ENCODE results near the gene DMXL2. TPM values are rescaled to one million over a fixed set of nuclear protein-coding genes. Genes with fewer than 3 reads are reported as not detected.
A peak's percentile ranks its signal among the peaks of the same experiment; 100 is the strongest.
"Not testable (repeated sequence)": the region's sequence is repeated elsewhere in the genome, so short reads cannot be mapped to it uniquely, and the experiment has no call there.

DMXL2 gene
- total and polyA plus RNA-seq, 2 experiments from 2014 or later = 6.1 to 61.1 TPM

DNA sequence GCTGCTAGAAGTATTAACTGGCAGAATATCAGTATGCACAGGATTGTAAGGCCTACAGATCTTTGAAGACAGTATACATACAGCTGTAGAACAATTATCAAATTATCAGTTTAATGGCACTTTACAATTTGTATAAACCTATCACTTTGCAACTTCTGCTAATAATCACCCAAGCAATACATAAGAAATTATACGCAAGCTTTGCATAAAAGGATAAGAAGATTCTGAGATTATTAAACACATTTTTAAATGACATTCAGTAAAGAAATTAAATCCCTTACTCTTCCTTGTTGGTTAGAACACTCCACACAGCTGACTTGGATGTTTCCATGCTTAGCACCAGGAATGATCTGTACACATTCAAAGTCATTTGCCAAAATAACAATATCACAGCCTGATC is 46.8 kb downstream of the DMXL2 start (continued):
- TF ChIP-seq NANOG (IDR thresholded peaks at IDR 0.05; ENCODE audit: borderline replicate concordance) = no peak
- TF ChIP-seq EZH2 (IDR thresholded peaks at IDR 0.05; ENCODE audit: low read depth, unreplicated experiment) = no peak
- no peak for TF ChIP-seq ZNF114 (CRISPR knock-in tag; IDR thresholded peaks at IDR 0.05)

DNA sequence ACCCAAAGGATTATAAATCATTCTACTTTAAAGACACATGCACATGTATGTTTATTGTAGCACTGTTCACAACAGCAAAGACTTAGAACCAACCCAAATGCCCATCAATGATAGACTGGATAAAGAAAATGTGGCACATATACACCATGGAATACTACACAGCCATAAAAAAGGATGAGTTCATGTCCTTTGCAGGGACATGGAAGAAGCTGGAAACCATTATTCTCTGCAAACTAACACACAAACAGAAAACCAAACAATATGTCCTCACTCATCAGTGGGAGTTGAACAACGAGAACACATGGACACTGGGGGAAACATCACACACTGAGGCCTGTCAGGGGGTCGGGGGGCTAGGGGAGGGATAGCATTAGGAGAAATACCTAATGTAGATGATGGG is 49.2 kb downstream of the DMXL2 start:
- not testable (repeated sequence) for H3K79me2 ChIP-seq (replicated peaks; ENCODE audit: insufficient read depth); H3K9me3 Mint-ChIP-seq; DNase-seq (ENCODE audit: low spot score); H3K27me3 ChIP-seq (ENCODE audit: insufficient read depth); H3K4me1 ChIP-seq (ENCODE audit: insufficient read depth); H3F3A ChIP-seq (replicated peaks; ENCODE audit: low read depth); H2AFZ ChIP-seq; H3K4me2 ChIP-seq; H3K36me3 Mint-ChIP-seq (ENCODE audit: low read depth); H3K4me3 ChIP-seq; H3K27ac ChIP-seq (ENCODE audit: low read depth); H4K20me1 ChIP-seq (replicated peaks; ENCODE audit: insufficient read depth); H3K27me3 Mint-ChIP-seq (ENCODE audit: insufficient read depth, low read depth, poor library complexity); H3K27ac Mint-ChIP-seq; ATAC-seq; H3K9me2 ChIP-seq (ENCODE audit: insufficient read depth); H3K36me3 ChIP-seq (ENCODE audit: insufficient read depth); H3K4me3 Mint-ChIP-seq
- peaks cover 12% of the 10 kb centered on the region; the same call in 1 of the 3 replicates for H3K4me1 Mint-ChIP-seq

DNA sequence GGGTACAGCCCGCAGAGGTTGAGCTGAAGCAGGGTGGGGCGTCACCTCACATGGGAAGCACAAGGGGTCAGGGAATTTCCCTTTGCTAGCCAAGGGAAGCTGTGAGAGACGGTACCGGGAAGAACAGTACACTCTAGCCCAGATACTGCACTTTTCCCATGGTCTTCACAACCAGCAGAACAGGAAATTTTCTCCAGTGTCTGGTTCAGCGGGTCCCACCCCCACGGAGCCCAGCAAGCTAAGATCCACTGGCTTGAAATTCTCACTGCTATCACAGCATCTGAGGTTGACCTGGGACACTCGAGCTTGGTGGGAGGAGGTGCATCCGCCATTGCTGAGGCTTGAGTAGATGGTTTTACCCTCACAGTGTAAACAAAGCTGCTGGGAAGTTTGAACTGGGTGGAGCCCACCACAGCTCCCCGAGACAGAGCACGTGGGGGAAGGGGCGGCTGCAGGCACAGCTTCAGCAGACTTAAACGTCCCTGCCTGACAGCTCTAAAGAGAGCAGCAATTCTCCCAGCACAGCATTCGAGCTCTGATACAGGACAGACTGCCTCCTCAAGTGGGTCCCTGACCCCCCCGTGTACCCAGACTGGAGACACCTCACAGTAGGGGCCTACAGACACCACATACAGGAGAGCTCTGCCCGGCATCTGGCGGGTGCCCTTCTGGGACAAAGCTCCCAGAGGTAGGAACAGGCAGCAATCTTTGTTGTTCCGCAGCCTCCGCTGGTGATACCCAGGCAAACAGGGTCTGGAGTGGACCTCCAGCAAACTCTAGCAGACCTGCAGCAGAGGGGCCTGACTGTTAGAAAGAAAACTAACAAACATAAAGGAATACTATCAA is 53.4 kb downstream of the DMXL2 start:
- H4K20me1 ChIP-seq (replicated peaks; ENCODE audit: insufficient read depth); H3K27ac ChIP-seq (ENCODE audit: low read depth); H3K9me3 Mint-ChIP-seq; H3K36me3 Mint-ChIP-seq (ENCODE audit: low read depth); H3K27ac Mint-ChIP-seq; H3K4me1 Mint-ChIP-seq; H3K9me2 ChIP-seq (ENCODE audit: insufficient read depth); H3K36me3 ChIP-seq (ENCODE audit: insufficient read depth); H3K27me3 ChIP-seq (ENCODE audit: insufficient read depth); H3K4me1 ChIP-seq (ENCODE audit: insufficient read depth); H2AFZ ChIP-seq; H3F3A ChIP-seq (replicated peaks; ENCODE audit: low read depth); H3K4me2 ChIP-seq; H3K4me3 Mint-ChIP-seq; H3K27me3 Mint-ChIP-seq (ENCODE audit: insufficient read depth, low read depth, poor library complexity); H3K79me2 ChIP-seq (replicated peaks; ENCODE audit: insufficient read depth); H3K4me3 ChIP-seq: not testable (repeated sequence)
- peak; percentile 71 for ATAC-seq
- DNase-seq (ENCODE audit: low spot score) = peak; percentile 14

DNA sequence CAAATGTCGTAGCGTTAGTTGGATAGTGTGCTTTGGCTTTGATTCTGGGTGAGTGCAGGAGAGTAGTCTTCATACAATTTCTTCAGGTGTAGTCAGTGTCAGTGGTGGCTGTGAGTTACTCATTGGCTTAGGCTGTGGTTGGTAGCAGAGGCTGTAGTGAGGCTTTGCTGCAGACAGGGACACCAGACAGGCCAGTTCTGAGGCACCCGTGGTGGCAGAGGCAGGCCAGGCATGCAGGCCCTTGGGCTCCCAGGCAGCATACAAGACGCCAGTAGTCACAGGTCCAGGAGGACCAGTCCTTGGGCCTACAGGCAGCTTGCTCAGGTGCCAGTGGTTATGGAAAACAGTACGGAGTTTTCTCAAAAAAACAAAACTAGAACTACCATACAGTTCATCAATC is 61.3 kb downstream of the DMXL2 start:
- no peak overlapping the region for H3K4me3 ChIP-seq
- Mint-ChIP-seq H3K4me1 (peaks cover 3% of the 10 kb centered on the region; the same call in 2 of the 3 replicates), H3K36me3 (ENCODE audit: low read depth) (no peaks in the 10 kb centered on the region), H3K27me3 (ENCODE audit: insufficient read depth, low read depth, poor library complexity) (peaks cover 5% of the 10 kb centered on the region), H3K9me3 (no peaks in the 10 kb centered on the region), H3K27ac (no peak overlapping the region), H3K4me3 (no peak overlapping the region)
- no peaks in the 10 kb centered on the region for H3F3A ChIP-seq (replicated peaks; ENCODE audit: low read depth)
- peak; percentile 59 for DNase-seq (ENCODE audit: low spot score)
- no peak overlapping the region for H3K4me2 ChIP-seq
- no peaks in the 10 kb centered on the region for H4K20me1 ChIP-seq (replicated peaks; ENCODE audit: insufficient read depth)
- H3K9me2 ChIP-seq (ENCODE audit: insufficient read depth) = no peaks in the 10 kb centered on the region
- ATAC-seq = peak; percentile 96
- no peaks in the 10 kb centered on the region for H3K27me3 ChIP-seq (ENCODE audit: insufficient read depth)
- H3K27ac ChIP-seq (ENCODE audit: low read depth) = no peak overlapping the region
- H3K79me2 ChIP-seq (replicated peaks; ENCODE audit: insufficient read depth) = no peaks in the 10 kb centered on the region
- H3K4me1 ChIP-seq (ENCODE audit: insufficient read depth) = no peaks in the 10 kb centered on the region
- H2AFZ ChIP-seq = no peak overlapping the region
- H3K36me3 ChIP-seq (ENCODE audit: insufficient read depth) = no peaks in the 10 kb centered on the region
- TF ChIP-seq, protein P1, sequence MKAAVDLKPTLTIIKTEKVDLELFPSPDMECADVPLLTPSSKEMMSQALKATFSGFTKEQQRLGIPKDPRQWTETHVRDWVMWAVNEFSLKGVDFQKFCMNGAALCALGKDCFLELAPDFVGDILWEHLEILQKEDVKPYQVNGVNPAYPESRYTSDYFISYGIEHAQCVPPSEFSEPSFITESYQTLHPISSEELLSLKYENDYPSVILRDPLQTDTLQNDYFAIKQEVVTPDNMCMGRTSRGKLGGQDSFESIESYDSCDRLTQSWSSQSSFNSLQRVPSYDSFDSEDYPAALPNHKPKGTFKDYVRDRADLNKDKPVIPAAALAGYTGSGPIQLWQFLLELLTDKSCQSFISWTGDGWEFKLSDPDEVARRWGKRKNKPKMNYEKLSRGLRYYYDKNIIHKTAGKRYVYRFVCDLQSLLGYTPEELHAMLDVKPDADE (IDR thresholded peaks at IDR 0.05) = no peak
- TF ChIP-seq, protein P2, sequence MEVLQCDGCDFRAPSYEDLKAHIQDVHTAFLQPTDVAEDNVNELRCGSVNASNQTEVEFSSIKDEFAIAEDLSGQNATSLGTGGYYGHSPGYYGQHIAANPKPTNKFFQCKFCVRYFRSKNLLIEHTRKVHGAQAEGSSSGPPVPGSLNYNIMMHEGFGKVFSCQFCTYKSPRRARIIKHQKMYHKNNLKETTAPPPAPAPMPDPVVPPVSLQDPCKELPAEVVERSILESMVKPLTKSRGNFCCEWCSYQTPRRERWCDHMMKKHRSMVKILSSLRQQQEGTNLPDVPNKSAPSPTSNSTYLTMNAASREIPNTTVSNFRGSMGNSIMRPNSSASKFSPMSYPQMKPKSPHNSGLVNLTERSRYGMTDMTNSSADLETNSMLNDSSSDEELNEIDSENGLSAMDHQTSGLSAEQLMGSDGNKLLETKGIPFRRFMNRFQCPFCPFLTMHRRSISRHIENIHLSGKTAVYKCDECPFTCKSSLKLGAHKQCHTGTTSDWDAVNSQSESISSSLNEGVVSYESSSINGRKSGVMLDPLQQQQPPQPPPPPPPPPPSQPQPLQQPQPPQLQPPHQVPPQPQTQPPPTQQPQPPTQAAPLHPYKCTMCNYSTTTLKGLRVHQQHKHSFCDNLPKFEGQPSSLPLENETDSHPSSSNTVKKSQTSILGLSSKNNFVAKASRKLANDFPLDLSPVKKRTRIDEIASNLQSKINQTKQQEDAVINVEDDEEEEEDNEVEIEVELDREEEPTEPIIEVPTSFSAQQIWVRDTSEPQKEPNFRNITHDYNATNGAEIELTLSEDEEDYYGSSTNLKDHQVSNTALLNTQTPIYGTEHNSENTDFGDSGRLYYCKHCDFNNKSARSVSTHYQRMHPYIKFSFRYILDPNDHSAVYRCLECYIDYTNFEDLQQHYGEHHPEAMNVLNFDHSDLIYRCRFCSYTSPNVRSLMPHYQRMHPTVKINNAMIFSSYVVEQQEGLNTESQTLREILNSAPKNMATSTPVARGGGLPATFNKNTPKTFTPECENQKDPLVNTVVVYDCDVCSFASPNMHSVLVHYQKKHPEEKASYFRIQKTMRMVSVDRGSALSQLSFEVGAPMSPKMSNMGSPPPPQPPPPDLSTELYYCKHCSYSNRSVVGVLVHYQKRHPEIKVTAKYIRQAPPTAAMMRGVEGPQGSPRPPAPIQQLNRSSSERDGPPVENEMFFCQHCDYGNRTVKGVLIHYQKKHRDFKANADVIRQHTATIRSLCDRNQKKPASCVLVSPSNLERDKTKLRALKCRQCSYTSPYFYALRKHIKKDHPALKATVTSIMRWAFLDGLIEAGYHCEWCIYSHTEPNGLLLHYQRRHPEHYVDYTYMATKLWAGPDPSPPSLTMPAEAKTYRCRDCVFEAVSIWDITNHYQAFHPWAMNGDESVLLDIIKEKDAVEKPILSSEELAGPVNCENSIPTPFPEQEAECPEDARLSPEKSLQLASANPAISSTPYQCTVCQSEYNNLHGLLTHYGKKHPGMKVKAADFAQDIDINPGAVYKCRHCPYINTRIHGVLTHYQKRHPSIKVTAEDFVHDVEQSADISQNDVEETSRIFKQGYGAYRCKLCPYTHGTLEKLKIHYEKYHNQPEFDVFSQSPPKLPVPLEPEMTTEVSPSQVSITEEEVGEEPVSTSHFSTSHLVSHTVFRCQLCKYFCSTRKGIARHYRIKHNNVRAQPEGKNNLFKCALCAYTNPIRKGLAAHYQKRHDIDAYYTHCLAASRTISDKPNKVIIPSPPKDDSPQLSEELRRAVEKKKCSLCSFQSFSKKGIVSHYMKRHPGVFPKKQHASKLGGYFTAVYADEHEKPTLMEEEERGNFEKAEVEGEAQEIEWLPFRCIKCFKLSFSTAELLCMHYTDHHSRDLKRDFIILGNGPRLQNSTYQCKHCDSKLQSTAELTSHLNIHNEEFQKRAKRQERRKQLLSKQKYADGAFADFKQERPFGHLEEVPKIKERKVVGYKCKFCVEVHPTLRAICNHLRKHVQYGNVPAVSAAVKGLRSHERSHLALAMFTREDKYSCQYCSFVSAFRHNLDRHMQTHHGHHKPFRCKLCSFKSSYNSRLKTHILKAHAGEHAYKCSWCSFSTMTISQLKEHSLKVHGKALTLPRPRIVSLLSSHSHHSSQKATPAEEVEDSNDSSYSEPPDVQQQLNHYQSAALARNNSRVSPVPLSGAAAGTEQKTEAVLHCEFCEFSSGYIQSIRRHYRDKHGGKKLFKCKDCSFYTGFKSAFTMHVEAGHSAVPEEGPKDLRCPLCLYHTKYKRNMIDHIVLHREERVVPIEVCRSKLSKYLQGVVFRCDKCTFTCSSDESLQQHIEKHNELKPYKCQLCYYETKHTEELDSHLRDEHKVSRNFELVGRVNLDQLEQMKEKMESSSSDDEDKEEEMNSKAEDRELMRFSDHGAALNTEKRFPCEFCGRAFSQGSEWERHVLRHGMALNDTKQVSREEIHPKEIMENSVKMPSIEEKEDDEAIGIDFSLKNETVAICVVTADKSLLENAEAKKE (CRISPR knock-in tag; IDR thresholded peaks at IDR 0.05) = no peak
- TF ChIP-seq EZH2phosphoT487 (IDR thresholded peaks at IDR 0.05; ENCODE audit: unreplicated experiment) (no peak), CREB1 (CRISPR knock-in tag; IDR thresholded peaks at IDR 0.05; ENCODE audit: low read depth) (no peak), ZNF114 (CRISPR knock-in tag; IDR thresholded peaks at IDR 0.05) (no peak), STAT1 (IDR thresholded peaks at IDR 0.05; ENCODE audit: unreplicated experiment) (no peak)
